ENCODE results near the gene WDR59.
"Not testable (repeated sequence)": the region's sequence is repeated elsewhere in the genome, so short reads cannot be mapped to it uniquely, and the experiment has no call there.

The WDR59 gene

DNA sequence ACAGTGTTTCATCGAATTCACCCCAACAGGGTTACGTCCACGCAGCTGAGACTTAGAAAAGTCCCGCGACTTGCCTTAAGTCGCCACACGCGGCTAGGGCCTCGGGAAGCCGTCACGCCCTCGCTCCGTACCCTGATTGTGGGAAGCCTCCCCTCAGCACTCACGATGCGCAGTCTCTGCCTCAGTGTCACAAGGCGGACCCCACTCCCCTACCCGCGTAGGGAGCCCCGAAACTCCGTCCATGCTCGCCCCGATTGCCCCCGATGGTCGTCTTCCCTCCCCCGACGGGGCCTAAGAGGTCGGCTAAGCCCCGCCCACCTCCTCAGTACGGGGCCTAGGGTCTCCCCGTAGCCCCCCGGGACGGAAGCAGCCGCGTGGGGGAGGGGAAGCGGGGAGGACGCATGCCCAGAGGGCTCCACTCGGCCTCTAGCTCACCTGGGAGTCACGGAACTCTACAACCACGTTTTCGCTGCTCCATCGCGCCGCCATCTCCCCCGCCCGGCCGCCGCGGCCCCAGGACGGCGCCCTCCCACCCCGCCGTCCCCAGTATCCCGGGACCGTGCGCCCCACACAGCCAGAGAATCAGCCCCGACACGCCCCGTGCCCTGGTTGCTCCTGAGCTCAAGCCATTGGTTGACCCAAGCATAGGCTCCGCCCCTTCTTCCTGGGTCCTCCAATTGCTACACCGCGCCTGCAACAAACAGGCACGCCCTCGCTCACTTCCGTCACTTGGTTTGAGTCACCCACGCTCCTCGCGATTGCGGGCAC is at the start of gene WDR59:
Gene WDR59, minus strand, starts transcription at position 595 of the 768 bp plus-strand sequence. Its CDS starts 106 bp downstream, at position 489.
- DNase-seq, result peak; percentile 98

- no peak for DNase-seq
Measured at GRCh38 chr16:75032655-75033054, 47.7 kb upstream of the WDR59 start.

DNA sequence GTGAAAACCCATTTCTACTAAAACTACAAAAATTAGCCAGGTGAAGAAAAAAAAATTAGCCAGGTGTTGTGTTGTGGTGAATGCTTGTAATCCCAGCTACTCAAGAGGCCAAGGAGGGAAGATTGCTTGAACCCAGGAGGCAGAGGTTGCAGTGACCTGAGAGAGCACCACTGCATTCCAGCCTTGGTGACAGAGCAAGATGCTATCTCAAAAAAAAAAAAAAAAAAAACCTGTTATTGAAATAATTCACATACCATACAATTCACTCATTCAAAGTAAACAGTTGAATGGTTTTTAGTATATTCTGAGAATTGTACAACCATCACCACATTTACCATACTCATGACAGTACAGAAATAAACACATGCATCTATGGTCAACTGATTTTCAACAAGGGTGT is 44.9 kb upstream of the WDR59 start:
- DNase-seq, result no peak

- no peak for DNase-seq
Measured at GRCh38 chr16:75028544-75029135, 43.7 kb upstream of the WDR59 start.

DNA sequence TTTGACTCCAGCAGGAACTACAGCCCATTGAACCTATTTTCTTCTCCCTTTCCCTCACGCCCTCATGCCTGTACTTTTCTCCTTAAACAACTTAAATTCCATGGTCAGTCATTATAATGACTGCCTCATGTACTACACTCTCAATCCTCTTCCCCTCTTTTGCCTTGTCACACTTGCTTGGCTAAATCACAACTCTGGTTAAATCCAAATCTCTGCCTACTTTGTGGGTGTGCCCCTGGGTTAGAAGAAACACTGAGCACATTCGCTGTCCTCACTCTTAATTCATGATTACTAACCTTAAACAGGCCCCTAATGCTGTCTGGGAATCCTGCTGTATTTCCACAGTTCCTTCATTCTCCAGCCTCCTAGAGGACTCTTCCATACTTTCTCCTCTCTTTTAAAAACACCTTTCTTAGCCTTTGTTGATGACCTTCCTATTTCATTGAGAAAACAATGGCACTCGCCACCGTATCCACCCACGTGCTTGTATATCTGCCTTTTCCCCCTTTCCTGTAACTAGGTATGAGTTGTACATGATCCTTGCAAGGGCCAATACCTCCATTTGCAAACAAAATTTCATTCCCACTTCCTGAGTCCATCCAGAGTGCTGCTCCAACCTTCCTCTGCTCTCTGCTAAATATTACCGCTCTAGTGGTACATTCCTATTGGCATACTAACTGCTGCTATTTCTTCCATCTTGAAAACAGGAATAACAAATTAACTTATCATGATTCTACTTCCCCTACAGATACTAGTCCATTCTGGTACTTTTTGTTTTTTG is 42.8 kb upstream of the WDR59 start:
- no peak for DNase-seq

- DNase-seq, result no peak
Measured at GRCh38 chr16:75026892-75027391, 42.0 kb upstream of the WDR59 start.

- not testable (repeated sequence) for DNase-seq
Measured at GRCh38 chr16:75026239-75026891, 41.4 kb upstream of the WDR59 start.

GRCh38 chr16:75025761-75026160 is 40.8 kb upstream of the WDR59 start:
- DNase-seq, result no peak

- no peak for DNase-seq
Measured at GRCh38 chr16:75024594-75024993, 39.7 kb upstream of the WDR59 start.

DNA sequence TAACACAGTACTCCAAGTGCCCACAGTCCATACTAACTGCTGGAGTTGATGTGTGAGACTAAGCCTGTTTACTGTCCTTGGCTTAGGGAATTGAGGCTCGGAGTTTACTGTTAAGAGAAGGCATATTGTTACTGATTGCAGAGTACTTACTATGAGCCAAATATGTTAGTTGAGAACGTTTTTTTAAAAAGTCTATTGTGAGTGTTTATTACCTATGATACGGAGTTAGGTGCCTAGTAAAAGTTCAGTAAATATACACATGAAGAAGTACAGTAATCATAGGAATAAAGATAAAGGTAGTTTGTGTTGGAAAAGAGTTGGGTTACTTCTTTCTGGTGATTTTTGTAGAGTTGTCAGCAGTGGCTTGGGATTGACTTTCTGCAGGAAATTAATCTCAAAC is 39.3 kb upstream of the WDR59 start:
- no peak for DNase-seq

DNA sequence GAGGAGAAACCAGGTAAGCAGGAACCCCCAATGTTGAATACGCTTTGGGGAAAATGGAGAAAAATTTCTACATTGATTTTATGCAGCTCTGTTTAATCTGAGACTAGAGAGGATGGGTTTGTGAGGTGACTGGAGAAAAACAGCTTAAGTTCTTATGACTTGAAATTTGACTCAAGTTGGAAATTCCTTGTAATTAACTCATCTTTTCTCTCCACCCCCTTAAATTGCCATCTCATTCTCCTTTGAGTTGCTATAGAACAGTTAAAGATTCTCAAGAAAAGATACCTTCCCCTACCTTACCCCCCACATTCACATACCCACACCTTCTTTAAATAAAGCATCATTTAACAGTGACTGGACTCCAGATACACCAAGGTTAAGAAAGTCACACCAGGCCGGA is 38.1 kb upstream of the WDR59 start:
- DNase-seq, result no peak

- no peak for DNase-seq
Measured at GRCh38 chr16:75022567-75022966, 37.6 kb upstream of the WDR59 start.

- no peak for DNase-seq
Measured at GRCh38 chr16:75021410-75021809, 36.5 kb upstream of the WDR59 start.

DNA sequence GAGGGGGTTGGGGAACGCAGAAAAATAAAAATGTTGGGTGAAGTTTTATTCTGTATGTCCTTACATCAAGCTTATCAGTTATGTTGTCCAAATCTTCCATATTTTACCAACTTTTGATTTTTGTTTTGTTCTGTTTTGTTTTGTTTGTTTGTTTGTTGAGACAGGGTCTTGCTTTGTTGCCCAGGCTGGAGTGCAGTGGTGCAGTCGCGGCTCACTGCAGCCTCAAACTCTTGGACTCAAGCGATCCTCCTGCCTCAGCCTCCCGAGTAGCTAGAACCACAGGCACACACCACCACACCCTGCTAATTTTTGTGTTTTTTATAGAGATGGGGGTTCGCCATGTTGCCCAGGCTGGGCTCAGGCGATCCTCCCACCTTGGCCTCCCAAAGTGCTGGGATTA is 34.7 kb upstream of the WDR59 start:
- DNase-seq, result no peak

- no peak for DNase-seq
Measured at GRCh38 chr16:75019007-75019406, 34.1 kb upstream of the WDR59 start.

DNA sequence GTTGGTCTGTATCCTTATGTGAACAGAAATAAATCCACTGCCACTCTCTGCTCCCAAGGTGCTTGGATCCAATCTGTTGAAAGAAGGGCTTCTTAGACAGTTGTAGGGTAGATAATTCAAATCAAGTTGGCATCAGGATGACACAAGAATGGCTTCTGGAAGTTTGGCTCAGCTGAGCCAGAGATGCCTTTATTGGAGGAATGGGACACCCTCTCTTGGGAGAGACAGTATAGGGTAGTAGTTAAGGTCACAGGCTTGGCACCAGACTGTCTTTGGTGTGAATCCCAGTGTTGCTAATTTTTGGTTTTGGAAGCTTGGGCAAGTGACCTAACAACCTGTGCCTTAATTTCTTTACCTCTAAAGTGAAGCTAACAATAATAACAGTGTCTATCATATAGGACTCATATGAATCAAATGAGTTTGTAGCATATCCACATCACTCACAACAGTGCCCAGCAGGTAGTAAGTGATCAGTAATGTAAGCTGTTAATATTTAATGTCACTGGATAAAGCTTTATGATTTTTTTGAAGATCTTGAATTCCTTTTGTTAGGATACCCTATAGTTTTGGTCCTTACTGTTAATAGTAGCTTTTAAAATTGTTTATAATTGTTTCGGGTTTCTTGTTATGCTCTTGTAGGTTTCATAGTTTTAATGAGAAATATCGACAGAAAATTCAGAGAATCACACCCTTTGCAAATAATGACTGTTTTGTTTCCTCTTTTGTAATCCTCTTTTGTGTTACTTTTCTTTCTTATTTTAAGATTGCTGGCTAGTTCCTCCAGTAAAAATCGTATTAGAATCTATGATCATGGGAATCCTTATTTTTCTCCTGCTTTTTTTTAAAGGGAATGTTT is 33.0 kb upstream of the WDR59 start:
- DNase-seq, result no peak

- DNase-seq, result not testable (repeated sequence)
Measured at GRCh38 chr16:75016451-75017081, 31.6 kb upstream of the WDR59 start.

- no peak for DNase-seq
Measured at GRCh38 chr16:75014318-75014717, 29.4 kb upstream of the WDR59 start.

GRCh38 chr16:75013123-75013522 is 28.2 kb upstream of the WDR59 start:
- not testable (repeated sequence) for DNase-seq

DNA sequence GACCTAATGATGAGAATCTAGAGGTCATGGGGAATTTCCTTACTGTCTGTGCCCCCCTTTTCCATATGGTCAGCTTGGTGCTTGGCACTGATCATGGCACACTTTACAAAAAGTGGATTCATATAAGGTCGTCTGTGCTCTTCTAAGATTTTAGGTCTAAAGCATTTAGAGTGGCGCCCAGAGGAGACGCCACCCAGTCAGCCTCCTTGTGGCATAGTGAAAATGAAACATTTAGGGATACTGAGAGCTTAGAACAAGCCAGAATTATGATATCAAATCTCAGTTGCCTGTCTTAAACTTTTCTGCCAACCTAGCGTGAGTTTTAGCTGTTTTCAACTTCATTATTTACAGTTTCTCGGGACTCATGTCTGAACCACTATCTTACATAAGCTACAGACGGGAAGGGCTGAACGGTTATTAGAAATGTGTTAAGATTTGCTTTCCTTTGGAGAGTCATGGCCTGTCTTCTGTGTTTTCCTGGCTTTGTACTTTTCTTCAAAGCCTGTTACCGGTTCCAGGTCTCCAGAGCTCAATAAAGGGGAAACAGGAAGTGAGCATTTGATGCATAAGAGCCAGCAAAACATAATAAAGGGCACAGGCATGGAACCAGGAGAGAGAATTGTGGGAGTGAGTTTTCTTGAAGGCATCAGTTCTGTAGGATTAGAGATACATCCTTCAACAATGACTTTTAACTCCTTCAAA is 27.6 kb upstream of the WDR59 start:
- DNase-seq, result no peak
